ENCODE results near the gene UGT1A1. TPM values are rescaled to one million over a fixed set of nuclear protein-coding genes. Genes with fewer than 3 reads are reported as not detected.

The UGT1A1 gene
- total and polyA plus RNA-seq, 7 donors: 0.06 TPM; not detected in 6

DNA sequence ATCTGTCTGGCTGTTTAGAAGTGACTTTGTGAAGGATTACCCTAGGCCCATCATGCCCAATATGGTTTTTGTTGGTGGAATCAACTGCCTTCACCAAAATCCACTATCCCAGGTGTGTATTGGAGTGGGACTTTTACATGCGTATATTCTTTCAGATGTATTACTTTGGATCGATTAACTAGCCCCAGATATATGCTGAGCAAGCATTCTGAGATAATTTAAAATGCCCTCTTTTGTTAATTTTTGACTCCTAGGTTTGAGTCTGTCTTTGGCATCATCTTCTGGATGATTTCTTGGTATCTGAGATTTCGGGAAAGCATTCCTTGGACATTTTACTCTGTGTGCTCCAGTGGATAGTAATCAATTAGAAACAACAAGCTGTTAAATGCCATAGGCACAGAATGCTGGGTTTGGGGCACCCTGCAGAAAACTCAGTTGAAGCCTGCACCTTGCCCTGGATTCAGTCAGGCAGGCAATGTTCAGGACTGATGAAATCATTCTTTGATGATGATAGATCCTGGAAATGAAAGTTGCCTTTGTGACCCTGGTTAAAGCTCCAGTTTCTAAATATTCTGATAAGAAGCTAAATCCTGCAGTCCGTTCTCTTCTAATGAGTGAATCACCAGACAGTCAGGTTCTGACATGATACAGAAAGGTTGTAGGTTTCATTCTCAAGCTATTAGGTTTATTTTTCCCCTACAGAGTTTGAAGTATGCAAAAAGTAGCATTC, 1.1 kb downstream of the UGT1A1 start:
- no peak for ATAC-seq
- Histone ChIP-seq H3K4me1 (no peaks in the 10 kb centered on the region), H3K9me3 (no peaks in the 10 kb centered on the region), H3K36me3 (ENCODE audit: insufficient read depth in 1 of 2, low read depth in 1 of 2) (no peaks in the 10 kb centered on the region), H3K4me3 (no peak overlapping the region), H3K27ac (no peak overlapping the region), H3K27me3 (ENCODE audit: insufficient read depth in 3 of 3, low read length in 2 of 3) (peaks cover 0 to 3% (median 0%) of the 10 kb centered on the region in 3 donors)
- intact Hi-C loops (cut with DNase I): no loop called here
- no peak for DNase-seq
- 80 to 87% (median 81%) methylated on average over 4 of the region's 4 CpGs for WGBS, 3 donors
- TF ChIP-seq, protein P1, sequence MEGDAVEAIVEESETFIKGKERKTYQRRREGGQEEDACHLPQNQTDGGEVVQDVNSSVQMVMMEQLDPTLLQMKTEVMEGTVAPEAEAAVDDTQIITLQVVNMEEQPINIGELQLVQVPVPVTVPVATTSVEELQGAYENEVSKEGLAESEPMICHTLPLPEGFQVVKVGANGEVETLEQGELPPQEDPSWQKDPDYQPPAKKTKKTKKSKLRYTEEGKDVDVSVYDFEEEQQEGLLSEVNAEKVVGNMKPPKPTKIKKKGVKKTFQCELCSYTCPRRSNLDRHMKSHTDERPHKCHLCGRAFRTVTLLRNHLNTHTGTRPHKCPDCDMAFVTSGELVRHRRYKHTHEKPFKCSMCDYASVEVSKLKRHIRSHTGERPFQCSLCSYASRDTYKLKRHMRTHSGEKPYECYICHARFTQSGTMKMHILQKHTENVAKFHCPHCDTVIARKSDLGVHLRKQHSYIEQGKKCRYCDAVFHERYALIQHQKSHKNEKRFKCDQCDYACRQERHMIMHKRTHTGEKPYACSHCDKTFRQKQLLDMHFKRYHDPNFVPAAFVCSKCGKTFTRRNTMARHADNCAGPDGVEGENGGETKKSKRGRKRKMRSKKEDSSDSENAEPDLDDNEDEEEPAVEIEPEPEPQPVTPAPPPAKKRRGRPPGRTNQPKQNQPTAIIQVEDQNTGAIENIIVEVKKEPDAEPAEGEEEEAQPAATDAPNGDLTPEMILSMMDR (IDR thresholded peaks at IDR 0.05): no peak

- Histone ChIP-seq H3K27ac (no peak overlapping the region), H3K4me3 (no peak overlapping the region), H3K4me1 (no peaks in the 10 kb centered on the region), H3K36me3 (ENCODE audit: insufficient read depth in 1 of 2, low read depth in 1 of 2) (no peaks in the 10 kb centered on the region), H3K9me3 (no peaks in the 10 kb centered on the region), H3K27me3 (ENCODE audit: insufficient read depth in 3 of 3, low read length in 2 of 3) (peaks cover 0 to 2% (median 1%) of the 10 kb centered on the region in 3 donors)
- intact Hi-C loops (cut with DNase I): no loop called here
- ATAC-seq: no peak
- no peak for DNase-seq
- 73 to 77% (median 73%) methylated on average over 7 of the region's 7 CpGs for WGBS, 3 donors
- TF ChIP-seq, protein P1 (IDR thresholded peaks at IDR 0.05): no peak
Measured at GRCh38 chr2:233764264-233764663, 4.2 kb downstream of the UGT1A1 start.

- no peaks in the 10 kb centered on the region for H3K9me3 ChIP-seq
- peaks cover 0 to 3% (median 2%) of the 10 kb centered on the region in 3 donors for H3K27me3 ChIP-seq (ENCODE audit: insufficient read depth in 3 of 3, low read length in 2 of 3)
- no peaks in the 10 kb centered on the region for H3K4me1 ChIP-seq
- no peak for ATAC-seq
- no peak for DNase-seq
- TF ChIP-seq, protein P1 (IDR thresholded peaks at IDR 0.05): no peak
- H3K4me3 ChIP-seq: no peak overlapping the region
- H3K27ac ChIP-seq: no peak overlapping the region
- no peaks in the 10 kb centered on the region for H3K36me3 ChIP-seq (ENCODE audit: insufficient read depth in 1 of 2, low read depth in 1 of 2)
- intact Hi-C loops (cut with DNase I): no loop called here
- WGBS, 3 donors: 42 to 54% (median 46%) methylated on average over 3 of the region's 3 CpGs
Measured at GRCh38 chr2:233764761-233765160, 4.7 kb downstream of the UGT1A1 start.

- Histone ChIP-seq H3K27me3 (ENCODE audit: insufficient read depth in 3 of 3, low read length in 2 of 3) (peaks cover 0 to 3% (median 2%) of the 10 kb centered on the region in 3 donors), H3K36me3 (ENCODE audit: insufficient read depth in 1 of 2, low read depth in 1 of 2) (no peaks in the 10 kb centered on the region), H3K27ac (no peak overlapping the region), H3K4me3 (no peak overlapping the region), H3K9me3 (no peaks in the 10 kb centered on the region), H3K4me1 (no peaks in the 10 kb centered on the region)
- DNase-seq (no peak), ATAC-seq (no peak)
- TF ChIP-seq, protein P1 (IDR thresholded peaks at IDR 0.05): no peak
- intact Hi-C loops (cut with DNase I): no loop called here
- WGBS, 3 donors: 74 to 83% (median 78%) methylated on average over 4 of the region's 4 CpGs
Measured at GRCh38 chr2:233766416-233766815, 6.3 kb downstream of the UGT1A1 start.

DNA sequence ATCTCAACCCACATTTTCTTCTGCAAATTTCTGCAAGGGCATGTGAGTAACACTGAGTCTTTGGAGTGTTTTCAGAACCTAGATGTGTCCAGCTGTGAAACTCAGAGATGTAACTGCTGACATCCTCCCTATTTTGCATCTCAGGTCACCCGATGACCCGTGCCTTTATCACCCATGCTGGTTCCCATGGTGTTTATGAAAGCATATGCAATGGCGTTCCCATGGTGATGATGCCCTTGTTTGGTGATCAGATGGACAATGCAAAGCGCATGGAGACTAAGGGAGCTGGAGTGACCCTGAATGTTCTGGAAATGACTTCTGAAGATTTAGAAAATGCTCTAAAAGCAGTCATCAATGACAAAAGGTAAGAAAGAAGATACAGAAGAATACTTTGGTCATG, 8.0 kb downstream of the UGT1A1 start:
- Histone ChIP-seq H3K4me3 (no peak overlapping the region), H3K27me3 (ENCODE audit: insufficient read depth in 3 of 3, low read length in 2 of 3) (peaks cover 0 to 3% (median 2%) of the 10 kb centered on the region in 3 donors), H3K27ac (no peak overlapping the region), H3K36me3 (ENCODE audit: insufficient read depth in 1 of 2, low read depth in 1 of 2) (no peaks in the 10 kb centered on the region), H3K9me3 (no peaks in the 10 kb centered on the region), H3K4me1 (no peaks in the 10 kb centered on the region)
- intact Hi-C loops (cut with DNase I): no loop called here
- ATAC-seq: no peak
- no peak for DNase-seq
- TF ChIP-seq, protein P1 (IDR thresholded peaks at IDR 0.05): no peak
- 76 to 78% (median 76%) methylated on average over 4 of the region's 4 CpGs for WGBS, 3 donors

Data from psoas muscle (tissue), 8 donors.